GM12874 (cell line): ENCODE measurements around the gene TTBK2.

ENCODE experiments used
- CTCF ChIP-seq: IDR thresholded peaks from 2 replicates; pipeline ENCODE4 v1.5.1; 2011; ENCODE audit warnings: low read depth, mild to moderate bottlenecking, control low read depth, low read length, moderate library complexity; ENCODE audit not compliant: insufficient read depth

TTBK2 gene

GRCh38 chr15:42744195-42744594, 176.4 kb downstream of the TTBK2 start:
- no peak for TF ChIP-seq CTCF

- no peak for TF ChIP-seq CTCF
These were observed 178.4 kb downstream of the TTBK2 start for GRCh38 chr15:42742149-42742548.

- no peak for TF ChIP-seq CTCF
These were observed 178.9 kb downstream of the TTBK2 start for GRCh38 chr15:42741710-42742109.

GRCh38 chr15:42737529-42738328, 182.8 kb downstream of the TTBK2 start:
- TF ChIP-seq CTCF = no peak

GRCh38 chr15:42736793-42737528, 183.6 kb downstream of the TTBK2 start, which contains the start of gene CDAN1:
Gene CDAN1, minus strand, starts transcription at chr15:42737128. Its CDS starts 26 bp downstream, at chr15:42737102.
- TF ChIP-seq CTCF = no peak

- no peak for TF ChIP-seq CTCF
These were observed 184.3 kb downstream of the TTBK2 start for GRCh38 chr15:42736178-42736792.
